Smooth muscle cell (in vitro differentiated cells): ENCODE measurements around the gene COA6. TPM values are rescaled to one million over a fixed set of nuclear protein-coding genes. Genes with fewer than 3 reads are reported as not detected.

Experiments
- DNase-seq: peaks from one replicate; lab custom pipeline; 2025; ENCODE audit not compliant: unreplicated experiment; lab: John Stamatoyannopoulos, UW
- H2AFZ ChIP-seq: fragments of 200-600 bp; sonication (generic); 2 replicates; pipeline ENCODE4 v1.6.0; 2016; ENCODE audit warnings: antibody characterized with exemption, low read depth, mild to moderate bottlenecking
- H3F3A ChIP-seq: fragments of 200-600 bp; sonication (generic); 2 replicates; pipeline ENCODE4 v1.6.0; 2017; ENCODE audit warnings: antibody characterized with exemption, low read depth
- H3K27ac ChIP-seq: fragments of 200-600 bp; sonication (generic); 2 replicates; pipeline ENCODE4 v1.5.1; 2016; ENCODE audit warnings: low read depth, mild to moderate bottlenecking
- H3K27me3 ChIP-seq: fragments of 200-600 bp; sonication (generic); 2 replicates; pipeline ENCODE4 v1.6.1; 2016; ENCODE audit warnings: low read depth, mild to moderate bottlenecking
- H3K36me3 ChIP-seq: fragments of 200-600 bp; sonication (generic); 2 replicates; pipeline ENCODE4 v1.5.1; 2016; ENCODE audit warnings: low read depth
- H3K4me1 ChIP-seq: fragments of 200-600 bp; sonication (generic); 2 replicates; pipeline ENCODE4 v1.5.1; 2016; ENCODE audit warnings: low read depth
- H3K4me2 ChIP-seq: fragments of 200-600 bp; sonication (generic); 2 replicates; pipeline ENCODE4 v1.6.0; 2016; ENCODE audit warnings: mild to moderate bottlenecking
- H3K4me3 ChIP-seq: fragments of 200-600 bp; sonication (generic); 2 replicates; pipeline ENCODE4 v1.5.1; 2016; ENCODE audit warnings: mild to moderate bottlenecking
- H3K79me2 ChIP-seq: fragments of 200-600 bp; sonication (generic); 2 replicates; pipeline ENCODE4 v1.6.0; 2016; ENCODE audit warnings: low read depth, mild to moderate bottlenecking
- H3K9ac ChIP-seq: fragments of 200-600 bp; sonication (generic); 2 replicates; pipeline ENCODE4 v1.6.0; 2016; ENCODE audit warnings: low read depth
- H3K9me3 ChIP-seq: fragments of 200-600 bp; sonication (generic); replicated peaks from 2 replicates; pipeline ENCODE4 v1.5.1; 2016; ENCODE audit warnings: low read depth
- H4K20me1 ChIP-seq: fragments of 200-600 bp; sonication (generic); 2 replicates; pipeline ENCODE4 v1.6.0; 2016; ENCODE audit warnings: low read depth
- WGBS: methylation state at CpG from one replicate; pipeline ENCODE4 v1.1.7; 2016; ENCODE audit warnings: low lambda C conversion rate; 5-methylcytosine and 5-hydroxymethylcytosine counted together
- polyA plus RNA-seq: library from polyadenylated mRNA; unstranded; fragments of >200 nt; fragmentation: Nextera tagmentation; extraction: Ambion mirVana; gene quantifications from 2 replicates; pipeline ENCODE4 v1.2.1, GENCODE V29; 2016
- total RNA-seq: library from RNA; depleted of rRNA; stranded (reverse); fragments of >200 nt; gene quantifications from 2 replicates; pipeline ENCODE4 v1.2.3, GENCODE V29; 2014
- TF ChIP-seq, protein P1 (sequence below): fragments of 200-600 bp; sonication (generic); IDR thresholded peaks from 2 replicates; pipeline ENCODE4 v1.5.1; 2017; ENCODE audit warnings: borderline replicate concordance, mild to moderate bottlenecking, antibody characterized with exemption; ENCODE audit not compliant: insufficient read depth, poor library complexity, severe bottlenecking

COA6 gene
- total and polyA plus RNA-seq, 2 experiments from 2014 or later, result 43.5 to 56.3 TPM

- H3K4me1 ChIP-seq, result no peaks in the 10 kb centered on the region
- no peak for DNase-seq
- H3K36me3 ChIP-seq, result peaks cover 5% of the 10 kb centered on the region
- no peak overlapping the region for H3K9ac ChIP-seq
- no peak overlapping the region for H3K4me3 ChIP-seq
- no peaks in the 10 kb centered on the region for H4K20me1 ChIP-seq
- TF ChIP-seq, protein P1, sequence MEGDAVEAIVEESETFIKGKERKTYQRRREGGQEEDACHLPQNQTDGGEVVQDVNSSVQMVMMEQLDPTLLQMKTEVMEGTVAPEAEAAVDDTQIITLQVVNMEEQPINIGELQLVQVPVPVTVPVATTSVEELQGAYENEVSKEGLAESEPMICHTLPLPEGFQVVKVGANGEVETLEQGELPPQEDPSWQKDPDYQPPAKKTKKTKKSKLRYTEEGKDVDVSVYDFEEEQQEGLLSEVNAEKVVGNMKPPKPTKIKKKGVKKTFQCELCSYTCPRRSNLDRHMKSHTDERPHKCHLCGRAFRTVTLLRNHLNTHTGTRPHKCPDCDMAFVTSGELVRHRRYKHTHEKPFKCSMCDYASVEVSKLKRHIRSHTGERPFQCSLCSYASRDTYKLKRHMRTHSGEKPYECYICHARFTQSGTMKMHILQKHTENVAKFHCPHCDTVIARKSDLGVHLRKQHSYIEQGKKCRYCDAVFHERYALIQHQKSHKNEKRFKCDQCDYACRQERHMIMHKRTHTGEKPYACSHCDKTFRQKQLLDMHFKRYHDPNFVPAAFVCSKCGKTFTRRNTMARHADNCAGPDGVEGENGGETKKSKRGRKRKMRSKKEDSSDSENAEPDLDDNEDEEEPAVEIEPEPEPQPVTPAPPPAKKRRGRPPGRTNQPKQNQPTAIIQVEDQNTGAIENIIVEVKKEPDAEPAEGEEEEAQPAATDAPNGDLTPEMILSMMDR, result no peak
- no peaks in the 10 kb centered on the region for H3K27me3 ChIP-seq
- no peak overlapping the region for H2AFZ ChIP-seq
- H3K9me3 ChIP-seq, result no peaks in the 10 kb centered on the region
- no peak overlapping the region for H3K4me2 ChIP-seq
- no peak overlapping the region for H3K27ac ChIP-seq
- 96% methylated on average over 5 of the region's 5 CpGs for WGBS
- H3F3A ChIP-seq, result no peaks in the 10 kb centered on the region
- H3K79me2 ChIP-seq, result no peaks in the 10 kb centered on the region
These were observed 56.2 kb downstream of the COA6 start for GRCh38 chr1:234429434-234429806.

DNA sequence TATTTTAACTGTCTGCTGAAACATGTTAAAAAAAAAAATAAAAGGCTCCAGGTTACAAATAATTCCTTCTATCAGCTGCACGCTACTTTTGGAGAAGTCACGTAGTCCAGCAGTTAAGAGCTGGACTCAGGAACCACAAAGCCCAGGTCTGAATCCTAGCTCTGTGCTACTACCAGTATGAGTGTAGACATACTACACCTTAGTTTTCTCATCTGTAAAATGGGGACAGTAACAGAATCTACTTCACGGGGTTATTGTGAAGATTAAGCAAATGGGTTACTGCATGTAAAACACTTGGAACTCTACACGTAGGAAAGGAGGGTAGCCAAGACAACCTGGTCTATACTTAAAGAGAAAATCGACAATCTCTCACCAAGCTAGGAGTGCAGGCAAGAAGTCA, 57.4 kb downstream of the COA6 start:
- H2AFZ ChIP-seq, result no peak overlapping the region
- no peaks in the 10 kb centered on the region for H4K20me1 ChIP-seq
- no peak overlapping the region for H3K4me3 ChIP-seq
- H3K4me2 ChIP-seq, result no peak overlapping the region
- no peaks in the 10 kb centered on the region for H3K27me3 ChIP-seq
- no peaks in the 10 kb centered on the region for H3K79me2 ChIP-seq
- TF ChIP-seq, protein P1, result no peak
- H3K4me1 ChIP-seq, result no peaks in the 10 kb centered on the region
- no peak overlapping the region for H3K27ac ChIP-seq
- DNase-seq, result no peak
- WGBS, result 98% methylated on average over 5 of the region's 5 CpGs
- H3F3A ChIP-seq, result no peaks in the 10 kb centered on the region
- H3K9ac ChIP-seq, result no peak overlapping the region
- H3K36me3 ChIP-seq, result peaks cover 5% of the 10 kb centered on the region
- H3K9me3 ChIP-seq, result no peaks in the 10 kb centered on the region

GRCh38 chr1:234431255-234431654, 58.0 kb downstream of the COA6 start:
- TF ChIP-seq, protein P1, result no peak
- Histone ChIP-seq H3K4me3 (no peak overlapping the region), H3K79me2 (no peaks in the 10 kb centered on the region), H3K36me3 (peaks cover 5% of the 10 kb centered on the region), H4K20me1 (no peaks in the 10 kb centered on the region), H3K27ac (no peak overlapping the region), H3K9me3 (no peaks in the 10 kb centered on the region), H3K27me3 (no peaks in the 10 kb centered on the region), H3K4me2 (no peak overlapping the region), H3K4me1 (no peaks in the 10 kb centered on the region), H3K9ac (no peak overlapping the region), H2AFZ (no peak overlapping the region), H3F3A (no peaks in the 10 kb centered on the region)
- WGBS, result 95% methylated on average over 4 of the region's 4 CpGs
- DNase-seq, result no peak

GRCh38 chr1:234433563-234434285, 60.5 kb downstream of the COA6 start:
- Histone ChIP-seq H3K9ac (no peak overlapping the region), H3F3A (no peaks in the 10 kb centered on the region), H3K4me1 (no peaks in the 10 kb centered on the region), H3K9me3 (no peaks in the 10 kb centered on the region), H3K4me2 (no peak overlapping the region), H3K27ac (peak overlapping the region; percentile 62), H3K79me2 (no peaks in the 10 kb centered on the region), H3K4me3 (no peak overlapping the region), H3K27me3 (no peaks in the 10 kb centered on the region), H2AFZ (peak overlapping the region; percentile 57), H4K20me1 (no peaks in the 10 kb centered on the region), H3K36me3 (peaks cover 5% of the 10 kb centered on the region)
- no peak for DNase-seq
- TF ChIP-seq, protein P1, result no peak
- 38% methylated on average over 1 of the region's 1 CpG for WGBS
